IPS-15b (cell line): Measurements from ENCODE around the gene CD207.

ENCODE experiments used
- H3K27me3 ChIP-seq: one replicate; pipeline ENCODE4 v1.6.1; 2013; ENCODE audit warnings: low read length; ENCODE audit not compliant: control insufficient read depth, insufficient read depth
- H3K36me3 ChIP-seq: one replicate; pipeline ENCODE4 v1.6.1; 2013; ENCODE audit warnings: low read length; ENCODE audit not compliant: control insufficient read depth, insufficient read depth
- H3K4me1 ChIP-seq: one replicate; pipeline ENCODE4 v1.6.1; 2013; ENCODE audit warnings: mild to moderate bottlenecking, low read length; ENCODE audit not compliant: control insufficient read depth, insufficient read depth
- H3K4me3 ChIP-seq: one replicate; pipeline ENCODE4 v1.5.1; 2013; ENCODE audit warnings: low read depth, low read length
- H3K9ac ChIP-seq: one replicate; pipeline ENCODE4 v1.6.1; 2013; ENCODE audit warnings: low read depth, mild to moderate bottlenecking, low read length
- H3K9me3 ChIP-seq: one replicate; pipeline ENCODE4 v1.6.1; 2013; ENCODE audit warnings: mild to moderate bottlenecking, low read length; ENCODE audit not compliant: control insufficient read depth, insufficient read depth

The CD207 gene

DNA sequence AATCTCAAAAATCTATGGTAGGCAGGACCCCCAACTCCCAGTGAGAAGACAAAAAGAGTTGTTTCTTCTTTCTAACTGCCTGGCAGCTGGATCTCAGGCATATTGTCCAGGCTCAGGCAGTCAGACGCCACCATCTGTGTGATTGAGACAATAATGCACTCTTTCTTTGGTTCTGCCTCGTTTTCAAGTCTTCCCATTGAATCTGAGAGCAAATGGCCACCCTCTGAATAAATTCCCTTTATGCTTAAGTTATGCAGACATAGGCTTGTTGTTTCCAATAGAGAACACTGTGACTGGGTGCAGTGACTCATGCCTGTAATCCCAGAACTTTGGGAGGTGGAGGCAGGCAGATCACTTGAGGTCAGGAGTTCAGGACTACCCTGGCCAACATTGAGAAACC, 15.3 kb upstream of the CD207 start:
- no peak overlapping the region for H3K9ac ChIP-seq
- H3K4me1 ChIP-seq = no peaks in the 10 kb centered on the region
- no peaks in the 10 kb centered on the region for H3K9me3 ChIP-seq
- H3K36me3 ChIP-seq = no peaks in the 10 kb centered on the region
- peaks cover 2% of the 10 kb centered on the region for H3K27me3 ChIP-seq
- H3K4me3 ChIP-seq = no peak overlapping the region

DNA sequence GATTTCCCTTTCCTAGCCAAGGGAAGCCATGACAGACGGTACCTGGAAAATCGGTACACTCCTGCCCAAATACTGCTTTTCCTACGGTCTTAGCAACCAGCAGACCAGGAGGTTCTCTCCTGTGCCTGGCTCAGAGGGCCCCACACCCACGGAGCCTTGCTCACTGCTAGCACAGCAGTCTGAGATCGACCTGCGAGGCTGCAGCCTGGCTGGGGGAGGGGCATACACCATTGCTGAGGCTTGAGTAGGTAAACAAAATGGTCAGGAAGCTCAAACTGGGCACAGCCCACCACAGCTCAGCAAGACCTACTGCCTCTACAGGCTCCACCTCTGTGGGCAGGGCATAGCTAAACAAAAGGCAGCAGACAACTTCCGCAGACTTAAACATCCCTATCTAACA, 6.8 kb upstream of the CD207 start:
- Histone ChIP-seq H3K27me3 (no peaks in the 10 kb centered on the region), H3K4me1 (no peaks in the 10 kb centered on the region), H3K9me3 (no peaks in the 10 kb centered on the region), H3K4me3 (no peak overlapping the region), H3K9ac (no peak overlapping the region), H3K36me3 (no peaks in the 10 kb centered on the region)

DNA sequence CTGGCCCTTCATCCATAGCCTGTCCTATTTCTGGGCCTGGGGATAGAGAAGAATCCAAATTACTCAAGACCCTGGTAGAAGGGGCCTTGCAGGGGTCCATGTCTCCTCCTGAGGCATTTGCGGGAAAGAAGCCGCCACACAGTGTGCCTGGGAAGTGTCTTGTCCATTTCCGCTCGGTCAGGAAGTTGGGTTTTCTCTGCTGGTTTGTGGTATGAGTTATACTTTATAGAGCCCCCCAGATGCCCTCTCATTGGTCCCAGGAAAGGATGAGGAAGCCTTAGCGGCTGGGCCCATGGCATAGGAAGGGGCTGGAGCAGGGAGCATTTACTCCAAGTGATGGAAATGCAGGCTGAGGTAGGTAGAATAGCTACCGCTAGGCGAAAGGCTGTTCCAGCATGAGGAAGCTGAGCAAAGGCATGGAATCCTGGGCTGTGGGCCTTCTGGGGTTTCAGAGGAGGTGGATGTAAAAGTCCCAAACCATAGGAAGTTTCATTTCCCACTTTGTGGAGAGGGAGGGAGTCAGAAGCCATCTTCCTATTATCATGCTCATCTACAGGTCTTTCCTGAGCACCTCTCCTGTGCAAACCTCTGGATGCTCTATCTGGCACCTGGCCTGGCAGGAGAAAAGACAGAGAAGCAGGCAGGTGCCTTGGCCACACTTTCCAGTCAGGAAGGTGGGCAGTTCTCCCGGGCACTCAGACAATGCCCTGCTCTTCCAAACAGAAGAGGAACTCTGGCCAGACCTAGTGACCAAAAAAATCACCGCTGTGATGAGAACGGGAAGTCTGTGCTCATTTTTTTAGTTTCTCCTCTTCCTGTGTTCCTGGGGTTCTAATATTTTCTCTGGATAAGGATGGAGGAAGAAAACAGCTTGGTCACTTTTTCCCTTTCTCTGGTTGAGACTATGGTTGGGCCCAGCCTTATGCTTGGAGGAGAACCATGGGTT, 2.6 kb upstream of the CD207 start:
- Histone ChIP-seq H3K4me1 (no peaks in the 10 kb centered on the region), H3K27me3 (no peaks in the 10 kb centered on the region), H3K9me3 (no peaks in the 10 kb centered on the region), H3K4me3 (no peak overlapping the region), H3K9ac (no peak overlapping the region), H3K36me3 (no peaks in the 10 kb centered on the region)

DNA sequence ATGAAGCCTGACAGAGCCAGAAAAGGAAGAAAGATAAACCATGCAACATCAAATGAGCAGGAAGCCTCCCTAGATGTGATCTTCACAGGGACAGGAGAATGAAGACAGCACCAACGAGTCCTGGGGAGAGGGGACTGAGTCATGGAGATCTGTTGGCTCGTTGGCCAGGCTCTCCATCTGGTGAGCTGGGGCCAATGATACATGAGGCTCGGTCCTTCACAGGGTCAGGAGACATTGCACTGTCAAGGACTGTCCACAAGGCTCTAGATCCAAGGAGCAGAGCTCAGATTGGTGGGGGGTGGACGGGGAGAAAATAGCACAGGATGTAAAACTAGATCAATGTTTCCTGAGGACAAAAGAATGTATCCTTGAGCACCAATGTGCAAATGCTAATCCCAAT, 735 bp downstream of the CD207 start:
- Histone ChIP-seq H3K9ac (no peak overlapping the region), H3K27me3 (peaks cover 4% of the 10 kb centered on the region), H3K4me1 (no peaks in the 10 kb centered on the region), H3K4me3 (no peak overlapping the region), H3K9me3 (no peaks in the 10 kb centered on the region), H3K36me3 (no peaks in the 10 kb centered on the region)

DNA sequence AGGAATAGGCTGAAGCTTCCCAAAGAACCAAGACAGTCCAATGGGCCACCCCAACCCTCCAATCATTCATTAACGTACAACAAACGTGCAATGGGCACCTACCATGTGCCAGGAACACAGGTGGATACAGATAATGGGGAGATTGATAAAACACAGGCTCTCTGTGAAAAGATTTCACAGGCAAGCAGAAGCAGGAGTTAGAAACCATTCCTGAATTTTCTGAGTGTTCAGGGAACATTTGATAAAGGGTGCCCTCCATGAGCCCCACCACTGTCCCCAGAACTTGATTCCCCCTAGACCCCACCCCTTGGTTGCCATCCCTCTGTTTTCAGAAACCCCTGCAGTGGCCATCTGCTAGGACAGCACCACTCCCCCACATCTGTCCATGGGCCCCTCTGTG, 1.5 kb downstream of the CD207 start:
- Histone ChIP-seq H3K27me3 (peaks cover 4% of the 10 kb centered on the region), H3K9me3 (no peaks in the 10 kb centered on the region), H3K4me3 (no peak overlapping the region), H3K36me3 (no peaks in the 10 kb centered on the region), H3K9ac (no peak overlapping the region), H3K4me1 (no peaks in the 10 kb centered on the region)

DNA sequence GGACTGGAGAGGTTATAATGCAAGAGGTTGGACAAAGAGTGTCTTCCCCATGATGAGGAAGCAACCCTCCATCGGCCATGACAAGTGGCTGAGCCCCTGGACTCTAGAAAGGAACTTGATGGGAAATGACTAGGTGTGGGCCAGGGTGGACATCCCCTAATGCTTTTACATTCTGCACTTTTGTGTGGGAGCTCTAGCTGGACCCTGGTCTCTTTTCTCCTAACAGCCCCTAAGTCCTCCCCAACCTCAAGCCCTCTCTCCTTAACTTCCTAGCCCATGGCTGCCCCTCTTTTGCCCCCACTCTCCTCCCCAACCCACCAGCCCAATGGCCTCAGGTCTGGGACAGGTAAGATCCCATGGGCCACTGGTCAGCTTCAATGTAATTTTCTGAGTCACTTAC, 2.4 kb downstream of the CD207 start:
- no peaks in the 10 kb centered on the region for H3K36me3 ChIP-seq
- no peak overlapping the region for H3K9ac ChIP-seq
- H3K27me3 ChIP-seq = peaks cover 4% of the 10 kb centered on the region
- H3K4me3 ChIP-seq = no peak overlapping the region
- peaks cover 2% of the 10 kb centered on the region for H3K4me1 ChIP-seq
- H3K9me3 ChIP-seq = no peaks in the 10 kb centered on the region

DNA sequence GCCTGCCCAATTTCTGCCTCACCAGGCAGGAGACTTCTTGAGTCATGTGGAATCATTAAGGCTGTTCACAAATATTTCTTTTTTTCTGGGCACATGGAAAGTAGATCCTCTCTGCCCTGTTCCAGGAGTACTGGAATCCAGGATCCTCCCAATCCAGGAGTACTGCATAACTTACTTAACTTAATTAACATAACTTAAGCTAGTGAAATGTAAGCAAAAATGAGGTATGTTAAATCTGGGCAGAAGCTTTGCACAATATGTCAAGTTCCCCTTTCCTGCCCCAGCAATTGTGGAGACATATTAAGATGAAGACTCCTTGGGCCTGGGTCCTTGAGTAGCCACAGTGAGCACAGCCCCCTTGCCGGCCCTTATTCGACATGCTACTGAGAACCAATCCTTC, 3.2 kb downstream of the CD207 start:
- no peak overlapping the region for H3K9ac ChIP-seq
- peaks cover 3% of the 10 kb centered on the region for H3K4me1 ChIP-seq
- no peaks in the 10 kb centered on the region for H3K9me3 ChIP-seq
- H3K27me3 ChIP-seq = peaks cover 4% of the 10 kb centered on the region
- no peak overlapping the region for H3K4me3 ChIP-seq
- no peaks in the 10 kb centered on the region for H3K36me3 ChIP-seq

DNA sequence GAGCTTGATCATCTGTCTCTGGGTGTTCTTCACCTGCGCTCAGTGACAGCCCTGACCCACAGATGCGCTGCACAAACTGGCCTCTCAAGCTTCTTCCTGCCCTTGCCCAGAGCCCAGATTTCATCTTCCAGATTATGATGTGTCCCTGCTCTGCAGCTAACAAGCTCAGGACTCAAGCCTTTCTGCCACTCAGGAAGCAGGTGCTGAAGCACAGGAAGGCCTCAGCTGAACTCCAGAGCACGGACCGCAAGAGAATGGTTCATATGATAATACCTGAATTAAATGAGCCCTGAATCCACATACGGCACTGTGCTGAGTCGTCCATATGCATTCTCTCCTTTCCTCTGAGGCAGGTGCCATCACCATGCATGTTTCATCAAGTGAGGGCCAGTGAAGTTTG, 3.8 kb downstream of the CD207 start:
- peaks cover 3% of the 10 kb centered on the region for H3K4me1 ChIP-seq
- H3K4me3 ChIP-seq = no peak overlapping the region
- no peak overlapping the region for H3K9ac ChIP-seq
- H3K36me3 ChIP-seq = no peaks in the 10 kb centered on the region
- no peaks in the 10 kb centered on the region for H3K9me3 ChIP-seq
- peaks cover 4% of the 10 kb centered on the region for H3K27me3 ChIP-seq

DNA sequence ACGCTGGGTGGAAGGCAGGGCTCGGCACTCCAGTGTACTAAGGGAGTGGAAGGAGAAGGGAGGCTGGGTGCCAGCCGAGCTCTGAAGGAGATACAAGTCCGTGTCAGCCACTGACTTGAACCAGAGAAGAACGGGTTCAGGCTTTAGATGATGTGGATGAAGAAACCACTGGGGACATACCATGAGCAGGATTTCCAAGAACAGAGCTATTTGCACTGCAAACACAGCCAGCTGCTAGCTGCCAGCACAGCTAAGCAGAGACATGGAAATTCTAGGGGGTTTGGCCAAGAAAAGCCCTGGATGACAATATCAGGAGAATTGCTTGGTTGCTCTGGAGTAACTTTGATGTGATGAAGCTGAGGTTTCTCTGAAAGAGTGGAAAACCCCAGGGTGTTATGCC, 5.2 kb downstream of the CD207 start:
- Histone ChIP-seq H3K9me3 (no peaks in the 10 kb centered on the region), H3K9ac (no peak overlapping the region), H3K4me1 (peaks cover 3% of the 10 kb centered on the region), H3K36me3 (no peaks in the 10 kb centered on the region), H3K4me3 (no peak overlapping the region), H3K27me3 (peaks cover 6% of the 10 kb centered on the region)

DNA sequence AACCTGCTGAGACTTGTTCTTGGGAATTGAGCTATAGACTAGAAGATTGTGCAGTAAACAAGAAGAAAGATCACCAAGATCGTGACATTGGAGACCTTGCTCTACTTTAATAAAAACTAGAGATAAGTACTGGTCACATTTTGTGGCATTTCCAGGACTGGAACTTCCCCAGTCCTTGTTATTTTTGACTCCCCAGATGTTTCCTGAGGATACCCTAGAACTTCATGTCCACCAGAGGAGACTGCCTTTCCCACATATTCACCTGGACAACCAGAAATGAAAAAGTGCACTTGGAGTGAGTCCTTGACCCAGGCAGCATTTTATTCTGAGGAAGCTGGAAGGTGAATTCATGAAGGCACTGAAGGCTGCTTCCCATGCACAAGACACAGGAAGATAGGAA, 5.7 kb downstream of the CD207 start:
- no peaks in the 10 kb centered on the region for H3K36me3 ChIP-seq
- no peaks in the 10 kb centered on the region for H3K9me3 ChIP-seq
- H3K9ac ChIP-seq = no peak overlapping the region
- H3K4me1 ChIP-seq = peaks cover 3% of the 10 kb centered on the region
- no peak overlapping the region for H3K4me3 ChIP-seq
- peaks cover 6% of the 10 kb centered on the region for H3K27me3 ChIP-seq

DNA sequence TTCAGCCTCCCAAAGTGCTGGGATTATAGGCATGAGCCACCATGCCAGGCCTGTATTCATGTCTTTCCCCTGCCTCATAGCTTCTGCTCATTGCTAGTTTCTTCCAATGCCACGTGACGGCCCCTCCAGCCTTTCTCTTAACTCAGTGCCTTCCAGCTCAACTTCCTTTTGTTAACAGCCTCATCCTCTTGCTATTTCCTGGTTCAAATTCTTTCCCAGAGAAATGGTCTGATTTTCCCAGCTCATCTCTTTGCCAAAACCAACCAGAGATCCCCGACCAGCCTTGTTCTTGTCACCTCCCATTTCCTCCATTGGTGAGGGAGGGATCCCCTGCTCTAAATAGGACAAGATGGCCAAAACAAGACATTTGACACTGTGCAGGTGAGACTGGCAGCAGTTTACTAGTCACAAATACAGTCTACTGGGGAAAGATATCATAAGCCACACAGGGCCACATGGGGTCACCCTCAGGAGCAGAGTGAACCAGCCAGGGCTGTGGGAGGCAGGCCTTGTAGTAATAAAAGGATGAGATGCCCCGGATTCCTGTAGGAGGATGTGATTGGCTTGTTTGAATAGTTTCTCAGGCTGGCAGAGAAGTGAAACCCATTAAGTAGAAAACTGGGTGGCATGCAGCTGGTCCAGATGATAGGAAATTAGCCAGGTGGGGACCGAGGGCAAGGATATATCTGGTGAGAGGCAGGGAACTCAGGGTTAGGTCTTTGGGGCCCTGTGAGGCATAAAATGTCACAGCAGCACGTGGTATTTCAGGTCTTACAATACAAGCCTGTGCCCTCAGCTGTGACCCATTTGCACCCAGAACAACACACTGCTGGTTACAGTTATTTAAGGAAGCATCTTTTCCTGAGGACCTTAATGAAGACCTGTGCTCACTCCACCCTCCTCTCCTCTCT, 6.4 kb downstream of the CD207 start:
- H3K4me1 ChIP-seq = peaks cover 3% of the 10 kb centered on the region

More for the DNA sequence above, 6.4 kb downstream of the CD207 start:
- Histone ChIP-seq H3K4me3 (no peak overlapping the region), H3K27me3 (peaks cover 6% of the 10 kb centered on the region), H3K9ac (no peak overlapping the region), H3K9me3 (no peaks in the 10 kb centered on the region), H3K36me3 (no peaks in the 10 kb centered on the region)
